ENCODE results near the gene P4HA3.

The P4HA3 gene

GRCh38 chr11:74319139-74319816 is 7.8 kb upstream of the P4HA3 start:
- H3K36me3 ChIP-seq (ENCODE audit: control insufficient read depth, insufficient read depth, low read length): no peaks in the 10 kb centered on the region
- H3K4me3 ChIP-seq (ENCODE audit: insufficient read depth, low read depth, low read length, poor library complexity, severe bottlenecking): no peak overlapping the region
- no peaks in the 10 kb centered on the region for H3K9me3 ChIP-seq (ENCODE audit: control insufficient read depth, low read length)
- no peaks in the 10 kb centered on the region for H3K27me3 ChIP-seq (replicated peaks; ENCODE audit: control insufficient read depth, insufficient read depth, low read length, poor library complexity, severe bottlenecking)
- DNase-seq: no peak
- no peaks in the 10 kb centered on the region for H3K4me1 ChIP-seq (ENCODE audit: control insufficient read depth, insufficient read depth, low read length, poor library complexity, severe bottlenecking)
- no peak overlapping the region for H3K27ac ChIP-seq (ENCODE audit: insufficient read depth, low read length, poor library complexity, severe bottlenecking)

GRCh38 chr11:74318241-74318932 is 6.9 kb upstream of the P4HA3 start:
- Histone ChIP-seq H3K36me3 (ENCODE audit: control insufficient read depth, insufficient read depth, low read length) (no peaks in the 10 kb centered on the region), H3K9me3 (ENCODE audit: control insufficient read depth, low read length) (no peaks in the 10 kb centered on the region), H3K4me3 (ENCODE audit: insufficient read depth, low read depth, low read length, poor library complexity, severe bottlenecking) (no peak overlapping the region), H3K27ac (ENCODE audit: insufficient read depth, low read length, poor library complexity, severe bottlenecking) (no peak overlapping the region), H3K4me1 (ENCODE audit: control insufficient read depth, insufficient read depth, low read length, poor library complexity, severe bottlenecking) (no peaks in the 10 kb centered on the region), H3K27me3 (replicated peaks; ENCODE audit: control insufficient read depth, insufficient read depth, low read length, poor library complexity, severe bottlenecking) (no peaks in the 10 kb centered on the region)
- DNase-seq: no peak

- H3K4me1 ChIP-seq (ENCODE audit: control insufficient read depth, insufficient read depth, low read length, poor library complexity, severe bottlenecking): no peaks in the 10 kb centered on the region
- H3K4me3 ChIP-seq (ENCODE audit: insufficient read depth, low read depth, low read length, poor library complexity, severe bottlenecking): no peak overlapping the region
- H3K9me3 ChIP-seq (ENCODE audit: control insufficient read depth, low read length): no peaks in the 10 kb centered on the region
- no peak for DNase-seq
- no peaks in the 10 kb centered on the region for H3K27me3 ChIP-seq (replicated peaks; ENCODE audit: control insufficient read depth, insufficient read depth, low read length, poor library complexity, severe bottlenecking)
- H3K36me3 ChIP-seq (ENCODE audit: control insufficient read depth, insufficient read depth, low read length): no peaks in the 10 kb centered on the region
- no peak overlapping the region for H3K27ac ChIP-seq (ENCODE audit: insufficient read depth, low read length, poor library complexity, severe bottlenecking)
These were observed 5.5 kb upstream of the P4HA3 start for GRCh38 chr11:74316772-74317505.

GRCh38 chr11:74312326-74312725 is 886 bp upstream of the P4HA3 start:
- Histone ChIP-seq H3K27me3 (replicated peaks; ENCODE audit: control insufficient read depth, insufficient read depth, low read length, poor library complexity, severe bottlenecking) (peaks cover 8% of the 10 kb centered on the region), H3K27ac (ENCODE audit: insufficient read depth, low read length, poor library complexity, severe bottlenecking) (no peak overlapping the region), H3K9me3 (ENCODE audit: control insufficient read depth, low read length) (no peaks in the 10 kb centered on the region), H3K4me3 (ENCODE audit: insufficient read depth, low read depth, low read length, poor library complexity, severe bottlenecking) (no peak overlapping the region), H3K4me1 (ENCODE audit: control insufficient read depth, insufficient read depth, low read length, poor library complexity, severe bottlenecking) (peaks cover 10% of the 10 kb centered on the region), H3K36me3 (ENCODE audit: control insufficient read depth, insufficient read depth, low read length) (no peaks in the 10 kb centered on the region)
- DNase-seq: no peak

GRCh38 chr11:74310857-74311256 is 583 bp downstream of the P4HA3 start:
- Histone ChIP-seq H3K36me3 (ENCODE audit: control insufficient read depth, insufficient read depth, low read length) (no peaks in the 10 kb centered on the region), H3K4me1 (ENCODE audit: control insufficient read depth, insufficient read depth, low read length, poor library complexity, severe bottlenecking) (peaks cover 10% of the 10 kb centered on the region), H3K9me3 (ENCODE audit: control insufficient read depth, low read length) (no peaks in the 10 kb centered on the region), H3K27ac (ENCODE audit: insufficient read depth, low read length, poor library complexity, severe bottlenecking) (no peak overlapping the region), H3K27me3 (replicated peaks; ENCODE audit: control insufficient read depth, insufficient read depth, low read length, poor library complexity, severe bottlenecking) (peaks cover 8% of the 10 kb centered on the region), H3K4me3 (ENCODE audit: insufficient read depth, low read depth, low read length, poor library complexity, severe bottlenecking) (peak overlapping the region; percentile 43)
- DNase-seq: no peak

GRCh38 chr11:74307434-74307833 is 4.0 kb downstream of the P4HA3 start:
- Histone ChIP-seq H3K9me3 (ENCODE audit: control insufficient read depth, low read length) (no peaks in the 10 kb centered on the region), H3K27me3 (replicated peaks; ENCODE audit: control insufficient read depth, insufficient read depth, low read length, poor library complexity, severe bottlenecking) (peaks cover 8% of the 10 kb centered on the region), H3K36me3 (ENCODE audit: control insufficient read depth, insufficient read depth, low read length) (no peaks in the 10 kb centered on the region), H3K4me1 (ENCODE audit: control insufficient read depth, insufficient read depth, low read length, poor library complexity, severe bottlenecking) (peaks cover 10% of the 10 kb centered on the region), H3K27ac (ENCODE audit: insufficient read depth, low read length, poor library complexity, severe bottlenecking) (no peak overlapping the region), H3K4me3 (ENCODE audit: insufficient read depth, low read depth, low read length, poor library complexity, severe bottlenecking) (no peak overlapping the region)
- DNase-seq: no peak

GRCh38 chr11:74306435-74307175 is 4.8 kb downstream of the P4HA3 start:
- no peak overlapping the region for H3K27ac ChIP-seq (ENCODE audit: insufficient read depth, low read length, poor library complexity, severe bottlenecking)
- DNase-seq: no peak
- H3K27me3 ChIP-seq (replicated peaks; ENCODE audit: control insufficient read depth, insufficient read depth, low read length, poor library complexity, severe bottlenecking): peaks cover 8% of the 10 kb centered on the region
- H3K4me3 ChIP-seq (ENCODE audit: insufficient read depth, low read depth, low read length, poor library complexity, severe bottlenecking): no peak overlapping the region
- H3K4me1 ChIP-seq (ENCODE audit: control insufficient read depth, insufficient read depth, low read length, poor library complexity, severe bottlenecking): peaks cover 9% of the 10 kb centered on the region
- H3K36me3 ChIP-seq (ENCODE audit: control insufficient read depth, insufficient read depth, low read length): no peaks in the 10 kb centered on the region
- no peaks in the 10 kb centered on the region for H3K9me3 ChIP-seq (ENCODE audit: control insufficient read depth, low read length)

GRCh38 chr11:74299015-74299414 is 12.4 kb downstream of the P4HA3 start:
- Histone ChIP-seq H3K4me1 (ENCODE audit: control insufficient read depth, insufficient read depth, low read length, poor library complexity, severe bottlenecking) (no peaks in the 10 kb centered on the region), H3K27me3 (replicated peaks; ENCODE audit: control insufficient read depth, insufficient read depth, low read length, poor library complexity, severe bottlenecking) (no peaks in the 10 kb centered on the region), H3K4me3 (ENCODE audit: insufficient read depth, low read depth, low read length, poor library complexity, severe bottlenecking) (no peak overlapping the region), H3K27ac (ENCODE audit: insufficient read depth, low read length, poor library complexity, severe bottlenecking) (no peak overlapping the region), H3K36me3 (ENCODE audit: control insufficient read depth, insufficient read depth, low read length) (no peaks in the 10 kb centered on the region), H3K9me3 (ENCODE audit: control insufficient read depth, low read length) (no peaks in the 10 kb centered on the region)
- DNase-seq: no peak

- Histone ChIP-seq H3K27ac (ENCODE audit: insufficient read depth, low read length, poor library complexity, severe bottlenecking) (no peak overlapping the region), H3K9me3 (ENCODE audit: control insufficient read depth, low read length) (no peaks in the 10 kb centered on the region), H3K4me1 (ENCODE audit: control insufficient read depth, insufficient read depth, low read length, poor library complexity, severe bottlenecking) (no peaks in the 10 kb centered on the region), H3K4me3 (ENCODE audit: insufficient read depth, low read depth, low read length, poor library complexity, severe bottlenecking) (no peak overlapping the region), H3K36me3 (ENCODE audit: control insufficient read depth, insufficient read depth, low read length) (no peaks in the 10 kb centered on the region), H3K27me3 (replicated peaks; ENCODE audit: control insufficient read depth, insufficient read depth, low read length, poor library complexity, severe bottlenecking) (no peaks in the 10 kb centered on the region)
- DNase-seq: no peak
These were observed 14.0 kb downstream of the P4HA3 start for GRCh38 chr11:74297484-74297883.
